NCI-H82 treated with DMSO at 0.1 percent for 48 hours (cell line): ENCODE results near the gene FAM13A.
A peak's percentile ranks its signal among the peaks of the same experiment; 100 is the strongest.
"Not testable (repeated sequence)": the region's sequence is repeated elsewhere in the genome, so short reads cannot be mapped to it uniquely, and the experiment has no call there.

ENCODE experiments used
- DNase-seq: peaks from one replicate; lab custom pipeline; 2025; ENCODE audit not compliant: unreplicated experiment; lab: John Stamatoyannopoulos, UW

FAM13A gene

GRCh38 chr4:89000844-89001360, 56.1 kb downstream of the FAM13A start:
- DNase-seq = peak; percentile 74

DNA sequence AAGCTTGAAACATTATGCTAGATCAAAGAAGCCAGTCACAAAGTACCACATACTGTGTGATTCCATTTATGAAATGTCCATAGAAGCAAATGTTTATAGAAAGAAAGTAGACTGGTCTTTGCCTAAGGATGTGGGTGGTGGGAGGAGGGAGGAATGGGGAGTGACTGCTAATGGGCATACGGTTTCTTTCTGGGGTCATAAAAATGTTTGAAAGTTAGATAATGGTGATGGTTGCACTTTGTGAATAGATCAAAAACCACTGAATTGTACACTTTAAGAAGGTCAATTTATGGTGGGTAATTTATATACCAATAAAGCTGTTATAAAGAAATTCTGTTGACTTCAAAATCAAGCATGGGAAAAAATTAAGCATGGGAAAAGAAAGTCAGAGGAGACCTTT, 56.6 kb downstream of the FAM13A start:
- DNase-seq = no peak

DNA sequence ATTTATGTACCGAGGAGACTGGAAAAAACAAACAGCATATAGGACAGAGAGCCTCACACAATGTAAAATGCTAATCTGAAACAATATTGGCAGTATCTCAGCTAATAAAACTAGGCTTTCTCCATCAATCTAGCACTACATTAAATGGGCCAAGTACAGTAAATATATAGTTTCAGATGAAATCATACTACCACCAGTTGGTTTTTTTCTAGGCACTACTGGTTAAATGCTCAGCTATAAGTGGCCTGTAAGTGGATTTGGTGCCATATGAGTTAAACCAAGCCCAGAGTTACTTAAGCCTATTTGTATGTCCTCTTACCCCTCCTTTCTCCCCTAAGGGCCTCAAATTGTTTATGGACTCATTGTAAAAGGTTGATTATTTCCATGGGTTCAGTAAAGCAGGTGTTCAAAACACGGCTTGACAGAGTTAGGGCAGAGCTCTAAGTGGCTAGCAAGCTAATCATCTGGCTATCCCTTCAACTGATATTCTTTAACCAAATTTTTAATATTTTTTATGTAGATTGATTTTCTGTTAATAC, 57.5 kb downstream of the FAM13A start:
- peak; percentile 95 for DNase-seq

- DNase-seq = no peak
Observed at GRCh38 chr4:88998891-88999290, 58.1 kb downstream of the FAM13A start.

DNA sequence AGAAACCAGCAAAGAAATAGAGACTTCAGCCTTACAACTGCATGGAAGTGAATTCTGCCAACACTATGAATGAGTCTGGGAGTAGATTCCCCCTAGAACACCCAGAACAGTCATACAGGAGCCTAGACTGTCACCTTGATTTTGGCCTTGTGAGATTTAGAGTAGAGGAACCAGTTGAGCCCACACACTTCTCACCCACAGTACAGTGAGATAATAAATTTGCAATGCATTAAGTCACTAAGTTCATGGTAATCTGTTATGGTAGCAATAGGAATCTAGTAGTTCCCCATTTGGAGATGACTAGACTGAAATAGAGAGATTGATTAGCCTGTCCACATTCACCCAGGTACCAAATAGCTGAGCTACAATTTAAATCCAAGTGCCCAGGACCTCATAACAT, 59.0 kb downstream of the FAM13A start:
- DNase-seq = no peak

GRCh38 chr4:88995874-88996273, 61.1 kb downstream of the FAM13A start:
- no peak for DNase-seq

GRCh38 chr4:88995257-88995656, 61.7 kb downstream of the FAM13A start:
- DNase-seq = not testable (repeated sequence)

DNA sequence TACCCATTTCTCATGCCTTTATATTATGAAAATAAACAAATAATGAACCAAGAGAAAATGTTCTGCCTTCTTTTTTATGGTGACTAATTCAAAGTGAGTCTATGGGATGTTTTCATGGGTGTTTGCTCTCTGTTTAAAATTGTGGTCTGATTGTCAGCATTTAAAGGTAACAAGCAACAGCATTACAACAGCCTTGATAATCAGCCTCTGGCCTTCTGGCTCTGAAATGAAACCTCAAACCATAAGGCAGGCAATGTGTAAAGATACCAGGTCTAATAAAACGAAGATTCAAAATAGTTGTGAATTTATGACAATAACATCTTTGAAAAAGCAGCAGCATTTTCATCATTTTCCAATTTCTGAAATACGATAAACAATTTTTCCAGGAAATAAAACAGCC, 63.7 kb downstream of the FAM13A start:
- DNase-seq = no peak

DNA sequence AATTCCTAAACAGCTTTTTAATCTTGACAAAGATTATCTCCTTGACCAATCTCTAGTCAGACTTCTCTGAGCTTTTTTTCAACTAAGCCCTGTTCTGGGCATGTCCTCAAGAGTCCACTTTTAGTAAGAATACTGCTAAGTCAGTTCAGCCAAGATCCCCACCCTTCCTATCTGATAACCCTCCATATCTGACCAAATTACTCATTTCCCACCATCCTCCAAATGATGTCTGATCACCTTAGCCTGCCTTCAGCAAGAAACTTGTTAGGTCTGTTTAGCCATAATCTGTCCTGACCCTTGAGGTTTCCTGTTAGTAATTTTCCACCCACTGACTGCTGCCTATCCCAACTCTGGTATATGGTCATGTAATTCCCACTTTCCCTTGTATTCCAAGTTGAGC, 65.2 kb downstream of the FAM13A start:
- peak; percentile 57 for DNase-seq

- no peak for DNase-seq
Observed at GRCh38 chr4:88989990-88990389, 67.0 kb downstream of the FAM13A start.

DNA sequence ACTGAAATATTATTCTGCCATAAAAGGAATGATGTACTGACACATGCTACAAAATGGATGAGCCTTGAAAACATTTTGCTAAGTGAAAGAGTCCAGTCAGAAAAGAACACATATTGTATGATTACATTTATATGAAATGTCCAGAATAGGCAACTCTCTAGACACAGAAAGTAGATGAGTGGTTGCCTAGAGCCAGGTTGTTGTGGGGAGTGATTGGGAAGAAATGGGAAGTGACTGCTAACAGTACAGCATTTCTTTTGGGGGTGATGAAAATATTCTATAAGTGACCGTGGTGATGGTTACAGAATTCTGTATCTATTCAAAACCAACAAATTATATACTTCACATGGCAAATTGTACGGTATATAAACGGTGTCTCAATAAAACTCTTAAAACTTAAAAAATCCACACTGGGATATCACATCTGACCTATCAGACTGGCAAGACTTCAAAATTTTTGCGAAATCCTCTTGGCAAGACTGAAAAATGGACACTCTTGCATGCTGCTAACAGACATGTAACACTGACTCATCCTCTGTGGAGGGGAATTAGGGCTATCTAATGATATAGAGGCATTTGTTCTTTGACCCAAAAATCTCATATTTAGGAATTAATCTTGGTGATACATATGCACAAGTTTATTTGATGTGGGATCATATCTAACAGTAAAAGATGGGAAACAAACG, 71.8 kb downstream of the FAM13A start:
- no peak for DNase-seq

GRCh38 chr4:88982757-88983156, 74.2 kb downstream of the FAM13A start:
- peak; percentile 85 for DNase-seq

DNA sequence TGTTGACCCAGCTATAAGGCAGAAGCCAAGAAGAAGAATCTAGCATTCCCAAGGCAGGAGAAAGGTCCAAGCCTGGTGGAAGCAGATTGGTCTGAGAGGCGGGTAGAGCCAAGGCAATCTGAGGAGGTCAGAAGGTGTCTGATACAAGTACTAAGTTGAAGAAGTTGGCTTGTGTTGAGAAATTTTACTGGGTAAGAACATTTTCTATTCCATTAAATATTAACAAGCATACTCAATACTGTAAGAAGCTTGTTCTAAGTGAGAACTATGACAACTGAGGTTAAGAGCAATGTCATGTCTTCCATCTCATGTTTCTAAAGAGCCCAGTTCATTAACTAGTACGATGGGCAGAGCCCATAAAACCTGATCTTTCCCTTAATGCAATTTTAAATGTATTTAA, 75.0 kb downstream of the FAM13A start:
- no peak for DNase-seq

DNA sequence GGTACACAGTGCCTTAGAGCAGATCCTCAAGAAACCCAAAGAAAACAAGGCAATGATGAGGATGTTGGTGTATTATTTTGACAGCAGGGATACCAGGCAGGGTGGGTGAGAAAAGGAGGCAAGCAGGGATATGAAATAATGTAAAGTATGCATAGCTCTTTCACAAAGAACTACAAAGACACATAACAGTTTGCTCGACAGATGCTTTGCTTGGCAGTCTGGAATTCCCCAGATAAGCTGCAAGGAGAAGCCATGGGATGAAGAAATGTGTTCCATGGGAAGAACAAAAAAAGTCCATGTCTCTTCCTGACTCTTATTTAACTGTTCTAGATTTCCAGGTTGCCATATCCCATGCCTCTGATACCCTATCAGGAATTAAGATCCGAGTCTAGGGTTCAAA, 75.4 kb downstream of the FAM13A start:
- peak; percentile 12 for DNase-seq

DNA sequence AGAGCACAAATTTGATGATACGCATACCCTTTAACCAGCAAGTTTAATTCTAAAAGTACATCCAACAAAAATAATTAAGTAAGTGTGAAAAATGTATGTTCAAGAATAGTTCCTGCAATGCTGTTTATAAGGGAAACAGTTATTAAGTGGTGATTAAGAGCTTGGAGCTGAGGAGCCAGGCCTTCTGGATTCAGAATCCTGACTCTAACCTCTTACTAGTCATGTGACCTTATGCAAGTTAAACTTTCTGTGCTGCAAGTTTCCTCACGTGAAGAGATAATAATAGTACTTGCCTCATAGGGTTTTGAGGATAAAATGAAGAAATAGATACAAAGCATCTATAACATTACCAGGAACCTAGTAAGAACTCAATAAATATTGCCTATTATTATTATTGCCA, 77.7 kb downstream of the FAM13A start:
- DNase-seq = peak; percentile 17

- DNase-seq = no peak
Observed at GRCh38 chr4:88976775-88977035, 80.3 kb downstream of the FAM13A start.

- DNase-seq = peak; percentile 45
Observed at GRCh38 chr4:88975958-88976774, 80.8 kb downstream of the FAM13A start.

DNA sequence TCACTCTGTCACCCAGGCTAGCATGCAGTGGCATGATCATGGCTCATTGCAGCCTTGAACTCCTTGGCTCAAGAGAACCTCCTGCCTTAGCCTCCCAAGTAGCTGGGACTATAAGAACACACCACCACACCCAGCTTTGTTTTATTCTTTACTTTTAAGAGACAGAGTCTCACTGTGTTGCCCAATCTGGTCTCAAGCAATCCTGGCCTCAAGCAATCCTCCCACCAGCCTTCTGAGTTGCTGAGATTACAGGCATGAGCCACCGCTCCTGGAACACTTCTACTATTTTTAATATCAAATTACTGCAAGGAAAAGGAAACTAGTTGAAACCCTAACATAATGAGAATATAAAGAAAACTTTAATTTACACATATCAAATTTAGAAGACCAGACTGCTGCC, 85.4 kb downstream of the FAM13A start:
- DNase-seq = no peak

GRCh38 chr4:88969746-88970145, 87.2 kb downstream of the FAM13A start:
- no peak for DNase-seq

DNA sequence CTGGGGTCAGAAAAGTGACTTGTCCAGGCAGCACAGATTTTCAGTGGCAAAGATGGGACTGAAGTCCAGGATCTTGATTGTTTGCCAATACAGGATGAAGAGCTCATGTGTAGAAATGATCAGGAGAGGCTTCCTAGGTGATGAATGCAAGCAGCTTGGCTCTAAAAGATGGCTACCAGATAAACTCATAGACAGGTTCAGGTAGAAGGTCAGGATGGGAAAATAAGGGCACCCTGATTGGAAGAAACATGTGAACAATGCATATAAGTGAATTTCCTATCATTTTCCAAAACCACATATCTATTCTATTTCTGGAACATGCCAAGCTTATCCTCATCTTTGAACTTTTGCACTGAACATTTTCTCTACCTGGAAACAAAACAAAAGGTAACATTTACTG, 87.7 kb downstream of the FAM13A start:
- no peak for DNase-seq

DNA sequence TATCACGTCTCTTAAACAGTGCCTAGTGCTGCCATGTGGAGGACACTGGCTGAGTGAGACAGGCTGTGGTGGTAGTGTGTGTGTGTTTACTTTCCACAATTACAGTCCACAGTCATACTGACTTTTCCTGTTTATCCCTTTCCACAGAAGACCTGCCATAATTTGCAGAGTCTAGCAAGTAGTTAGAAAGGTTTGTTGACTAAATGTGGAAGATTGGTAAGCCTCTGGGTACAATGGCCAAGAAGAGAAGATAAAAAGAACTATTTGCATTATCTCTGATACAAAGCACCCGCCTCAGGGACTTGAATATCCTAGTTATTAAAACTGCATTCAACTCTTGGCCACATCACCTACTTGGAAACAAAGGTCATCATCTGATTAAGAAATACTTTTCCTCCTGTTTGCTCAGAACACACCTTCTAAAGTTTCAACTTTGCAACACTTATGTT, 89.1 kb downstream of the FAM13A start:
- no peak for DNase-seq

- DNase-seq = no peak
Observed at GRCh38 chr4:88965053-88965452, 91.9 kb downstream of the FAM13A start.
